ENCODE results near the gene USP25.

USP25 gene

GRCh38 chr21:15853126-15853525, 123.3 kb downstream of the USP25 start:
- DNase-seq (ENCODE audit: low read depth in 3 of 3, low spot score in 1 of 3): no peak

DNA sequence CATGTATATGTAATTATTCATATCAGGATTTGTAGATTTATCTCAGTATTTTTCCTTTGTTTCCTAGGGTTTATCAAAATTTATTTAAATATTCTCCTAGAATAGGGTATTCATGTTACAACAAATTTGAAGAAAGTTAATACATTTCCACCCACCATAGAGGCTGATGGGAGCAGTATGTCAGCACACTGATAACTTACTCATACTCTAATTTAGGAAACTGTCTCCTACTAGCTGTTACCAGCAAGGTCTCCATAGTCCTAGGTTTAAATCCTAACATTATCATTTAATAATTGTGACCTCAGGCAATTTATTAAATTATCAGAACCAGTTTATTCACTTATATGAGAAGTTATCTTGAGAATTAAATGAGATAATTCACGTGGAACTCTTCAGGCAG, 127.0 kb downstream of the USP25 start:
- no peak for DNase-seq (ENCODE audit: low read depth in 3 of 3, low spot score in 1 of 3)

DNA sequence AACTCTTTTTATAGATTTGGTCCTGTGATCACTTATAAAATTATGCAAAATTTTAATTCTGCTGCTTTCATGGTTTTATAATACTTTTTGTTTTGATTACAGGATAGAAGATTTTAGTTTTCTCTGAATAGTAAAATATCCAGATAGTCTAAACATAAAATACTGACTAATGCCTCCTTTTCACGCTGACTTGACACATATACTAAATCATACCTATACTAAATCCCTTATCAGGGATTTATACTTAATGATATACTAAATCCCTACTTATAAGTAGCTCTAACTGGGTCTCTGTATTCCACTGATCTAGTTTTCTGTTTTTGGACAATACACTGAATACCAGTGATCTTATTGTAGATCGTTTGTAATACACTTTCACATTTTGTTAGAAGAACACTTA, 128.0 kb downstream of the USP25 start:
- no peak for DNase-seq (ENCODE audit: low read depth in 3 of 3, low spot score in 1 of 3)

- DNase-seq (ENCODE audit: low read depth in 3 of 3, low spot score in 1 of 3): no peak
Observed at GRCh38 chr21:15860541-15860940, 130.8 kb downstream of the USP25 start.

- no peak for DNase-seq (ENCODE audit: low read depth in 3 of 3, low spot score in 1 of 3)
Observed at GRCh38 chr21:15868940-15869339, 139.2 kb downstream of the USP25 start.

DNA sequence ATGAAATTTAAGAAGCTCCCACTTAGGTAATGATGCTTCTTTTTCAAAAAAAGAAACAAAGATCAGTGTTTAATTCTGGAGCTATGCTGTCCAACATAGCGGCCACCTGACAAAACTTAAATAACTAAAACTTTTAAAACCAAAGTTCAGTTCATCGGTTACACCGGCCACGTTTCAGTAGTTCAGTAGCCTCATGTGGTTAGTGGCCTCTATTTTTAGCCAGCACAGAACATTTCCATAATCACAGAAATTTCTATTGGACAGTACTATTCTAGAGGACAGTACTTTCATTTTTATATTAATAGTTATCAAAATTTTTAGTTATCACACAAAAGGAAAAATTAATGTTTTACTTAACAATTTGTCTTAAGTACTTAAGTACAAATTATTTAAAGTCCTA, 141.0 kb downstream of the USP25 start:
- DNase-seq (ENCODE audit: low read depth in 3 of 3, low spot score in 1 of 3): no peak

DNA sequence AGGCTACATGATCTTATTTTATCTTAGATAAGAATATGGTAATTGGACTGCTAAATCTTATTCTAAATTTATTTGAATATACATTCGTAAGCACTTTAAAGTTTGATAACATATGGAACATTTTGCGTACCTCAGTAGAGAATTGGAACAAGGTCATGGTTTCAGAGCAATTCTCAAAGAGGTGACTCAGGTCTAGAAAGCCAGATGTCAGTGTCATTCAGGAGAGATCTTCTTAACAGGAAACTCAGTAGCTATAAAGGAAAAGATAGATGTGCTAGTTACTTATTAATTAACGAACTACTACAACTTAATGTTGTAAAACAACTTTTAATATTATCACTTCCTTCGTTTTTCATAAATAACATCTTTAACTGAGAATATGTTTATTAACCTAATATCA, 142.5 kb downstream of the USP25 start:
- DNase-seq (ENCODE audit: low read depth in 3 of 3, low spot score in 1 of 3): no peak

- no peak for DNase-seq (ENCODE audit: low read depth in 3 of 3, low spot score in 1 of 3)
Observed at GRCh38 chr21:15874615-15875014, 144.8 kb downstream of the USP25 start.

GRCh38 chr21:15875286-15875685, 145.5 kb downstream of the USP25 start:
- no peak for DNase-seq (ENCODE audit: low read depth in 3 of 3, low spot score in 1 of 3)

DNA sequence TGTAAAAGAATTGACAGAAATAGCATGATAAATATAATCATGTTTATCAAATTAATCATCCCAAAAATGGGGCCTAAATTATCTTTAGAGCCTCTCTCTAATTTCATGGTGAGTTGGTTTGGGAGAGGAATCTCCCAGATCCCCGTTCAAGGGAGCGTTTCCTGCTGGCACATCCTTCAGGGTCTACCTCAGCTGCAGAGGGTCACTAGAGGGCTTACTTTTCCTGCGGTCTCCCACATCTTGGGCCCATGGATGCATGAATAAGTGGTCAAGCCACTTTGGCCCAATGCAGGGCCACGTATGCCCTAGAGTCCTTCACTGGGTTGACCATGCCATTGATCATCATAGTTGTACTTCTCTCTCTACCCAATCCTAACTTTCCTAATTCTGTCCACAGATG, 164.1 kb downstream of the USP25 start:
- no peak for DNase-seq (ENCODE audit: low read depth in 3 of 3, low spot score in 1 of 3)

GRCh38 chr21:15894596-15894995, 164.8 kb downstream of the USP25 start:
- no peak for DNase-seq (ENCODE audit: low read depth in 3 of 3, low spot score in 1 of 3)

DNA sequence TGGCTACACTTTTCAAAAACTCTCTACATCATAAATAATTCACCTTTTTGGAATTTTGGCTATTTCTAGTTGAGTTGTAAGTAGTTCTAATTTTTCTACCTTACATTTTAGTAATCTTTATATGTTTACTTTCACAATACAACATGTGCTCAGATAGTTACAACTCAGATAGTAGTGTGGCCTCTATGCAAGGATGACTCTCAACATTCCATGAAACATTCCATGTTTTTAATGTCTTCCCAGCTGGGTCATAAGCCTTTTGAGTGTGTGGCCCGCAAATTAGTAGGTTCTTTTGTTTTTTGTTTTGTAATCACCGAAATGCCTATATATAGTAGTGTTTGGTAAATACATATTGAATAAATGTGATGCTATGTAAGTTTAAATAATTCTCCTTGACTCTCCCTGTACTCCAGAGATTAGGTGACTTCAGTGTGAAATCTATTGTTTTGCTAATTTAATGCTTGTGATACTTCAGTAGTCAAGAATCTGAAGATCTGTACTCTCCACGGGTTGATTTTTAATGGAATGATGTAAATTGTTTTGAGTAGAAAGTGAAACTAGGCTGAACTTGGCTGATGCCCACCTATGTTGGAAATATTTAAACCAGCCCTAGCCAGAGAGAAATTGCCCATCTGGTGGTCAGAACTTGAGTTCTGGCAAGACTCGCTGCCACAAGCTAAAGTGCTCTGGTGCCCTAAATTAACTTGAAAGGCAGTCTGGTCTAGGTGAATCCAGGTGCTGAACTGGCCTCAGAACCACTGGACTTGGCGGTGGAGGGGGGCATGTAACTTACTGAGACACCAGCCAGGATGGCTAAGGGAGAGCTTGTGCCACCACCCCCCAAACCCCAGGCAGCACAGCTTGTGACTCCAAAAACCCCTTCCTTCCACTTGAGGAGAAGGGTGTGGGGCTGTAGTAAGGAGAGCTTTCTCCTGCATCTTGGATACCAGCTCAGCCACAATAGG, 165.6 kb downstream of the USP25 start:
- DNase-seq (ENCODE audit: low read depth in 3 of 3, low spot score in 1 of 3): no peak

GRCh38 chr21:15896501-15896900, 166.7 kb downstream of the USP25 start:
- no peak for DNase-seq (ENCODE audit: low read depth in 3 of 3, low spot score in 1 of 3)

- no peak for DNase-seq (ENCODE audit: low read depth in 3 of 3, low spot score in 1 of 3)
Observed at GRCh38 chr21:15904389-15904788, 174.6 kb downstream of the USP25 start.

DNA sequence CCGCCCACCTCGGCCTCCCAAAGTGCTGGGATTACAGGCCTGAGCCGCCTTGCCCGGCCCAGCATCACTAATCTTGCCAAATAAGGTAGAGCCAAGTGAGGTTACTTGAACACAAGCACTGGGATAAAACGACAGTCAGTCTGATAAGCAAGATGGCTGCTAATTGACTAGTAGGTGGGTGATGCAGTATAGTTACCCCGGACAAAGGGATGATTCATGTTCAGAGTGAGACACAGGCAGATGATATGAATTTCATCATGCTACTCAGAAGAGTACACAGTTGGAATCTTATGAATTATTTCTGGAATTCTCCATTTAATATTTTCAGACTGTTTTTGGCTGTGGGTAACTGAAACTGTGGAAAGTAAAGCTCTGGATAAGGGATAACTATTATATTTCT, 178.4 kb downstream of the USP25 start:
- no peak for DNase-seq (ENCODE audit: low read depth in 3 of 3, low spot score in 1 of 3)

DNA sequence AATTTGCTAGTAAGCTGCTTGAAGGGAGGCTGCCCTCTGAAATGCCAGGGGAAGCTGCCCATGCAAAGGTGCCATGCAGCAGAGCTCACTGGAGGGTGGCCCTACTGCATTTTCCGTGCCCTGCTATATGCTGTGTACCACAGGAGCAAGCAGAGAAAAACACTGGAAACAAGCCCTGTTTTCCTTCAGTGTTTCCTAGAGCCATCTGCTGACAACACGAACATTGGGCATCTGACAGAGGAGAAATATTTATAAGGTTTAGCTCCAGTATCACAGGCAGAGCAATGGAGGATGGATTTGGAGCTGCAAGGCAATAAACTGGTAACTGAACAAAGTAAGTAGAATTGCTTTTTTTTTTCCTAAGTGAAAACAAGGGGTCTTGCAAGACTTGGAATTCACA, 198.4 kb downstream of the USP25 start:
- no peak for DNase-seq (ENCODE audit: low read depth in 3 of 3, low spot score in 1 of 3)

DNA sequence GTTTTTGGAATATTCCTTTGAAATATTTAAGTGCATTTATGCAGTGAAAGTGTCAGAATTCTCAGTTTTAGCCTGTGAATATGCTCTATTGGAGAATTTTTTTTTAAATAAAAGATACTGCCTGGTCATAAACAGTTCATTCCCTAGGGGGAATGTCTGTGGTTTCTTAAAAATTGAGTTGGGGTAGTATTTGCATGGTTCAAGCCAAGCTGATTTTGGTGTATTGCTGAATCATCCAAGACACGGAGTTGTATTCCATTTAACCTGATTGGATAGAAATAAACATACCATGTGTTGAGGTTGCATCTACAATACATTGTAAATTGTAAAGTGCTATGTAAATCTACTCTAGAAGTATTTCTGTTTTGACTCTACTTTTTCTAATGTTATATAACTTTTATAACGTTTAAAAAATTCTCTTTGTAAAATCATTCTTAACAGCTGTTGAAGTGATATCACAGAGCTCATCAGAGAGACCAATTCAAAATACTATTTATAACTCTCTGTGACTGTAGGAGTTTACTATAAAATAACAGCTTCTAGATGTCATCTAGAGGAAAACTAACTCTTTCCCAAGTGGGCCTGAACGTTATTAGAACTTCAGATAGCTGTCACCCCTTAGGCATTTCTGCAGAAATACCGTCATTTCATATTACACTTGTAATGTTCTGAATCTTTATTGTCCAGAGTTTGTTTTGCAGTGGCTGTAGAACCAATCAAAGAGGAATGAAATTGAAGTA, 199.1 kb downstream of the USP25 start:
- no peak for DNase-seq (ENCODE audit: low read depth in 3 of 3, low spot score in 1 of 3)

GRCh38 chr21:15929536-15929935, 199.8 kb downstream of the USP25 start:
- no peak for DNase-seq (ENCODE audit: low read depth in 3 of 3, low spot score in 1 of 3)
